Glutamatergic neuron (in vitro differentiated cells): ENCODE data around the gene PLP1. TPM values are rescaled to one million over a fixed set of nuclear protein-coding genes. Genes with fewer than 3 reads are reported as not detected.

Experiments used
- DNase-seq: peaks from one replicate; pipeline ENCODE4 v3.0.0; 2022
- H3K27ac Mint-ChIP-seq: one replicate; pipeline ENCODE4 v1.8.0; 2020; ENCODE audit warnings: mild to moderate bottlenecking, mixed read lengths, inconsistent platforms; ENCODE audit not compliant: unreplicated experiment
- H3K27me3 Mint-ChIP-seq: one replicate; pipeline ENCODE4 v1.8.0; 2020; ENCODE audit warnings: mild to moderate bottlenecking, moderate library complexity, mixed read lengths, inconsistent platforms; ENCODE audit not compliant: unreplicated experiment
- H3K36me3 Mint-ChIP-seq: one replicate; pipeline ENCODE4 v1.8.0; 2020; ENCODE audit warnings: mild to moderate bottlenecking, mixed read lengths, inconsistent platforms; ENCODE audit not compliant: unreplicated experiment
- H3K4me1 Mint-ChIP-seq: one replicate; pipeline ENCODE4 v1.8.0; 2020; ENCODE audit warnings: mild to moderate bottlenecking, low read depth, mixed read lengths, inconsistent platforms; ENCODE audit not compliant: unreplicated experiment
- H3K4me3 Mint-ChIP-seq: one replicate; pipeline ENCODE4 v1.8.0; 2020; ENCODE audit warnings: mild to moderate bottlenecking, mixed read lengths, inconsistent platforms; ENCODE audit not compliant: unreplicated experiment
- H3K9me3 Mint-ChIP-seq: one replicate; pipeline ENCODE4 v1.8.0; 2020; ENCODE audit warnings: mild to moderate bottlenecking, moderate library complexity, mixed read lengths, inconsistent platforms; ENCODE audit not compliant: unreplicated experiment
- CTCF ChIP-seq: fragments of 200-600 bp; sonication (generic); IDR thresholded peaks from one replicate; pipeline ENCODE4 v1.5.0; 2021; ENCODE audit not compliant: partially characterized antibody, unreplicated experiment
- total RNA-seq: library from RNA; stranded (reverse); fragmentation: NEBNext Ultra II Directional; extraction: Animal tissue kit (Norgen Biotek cat#: 25700); gene quantifications from one replicate; pipeline ENCODE4 v1.2.1, GENCODE V29; 2021; ENCODE audit not compliant: unreplicated experiment

Gene PLP1
- total RNA-seq, 1 donor from 2014 or later: 0.20 TPM

GRCh38 chrX:103741879-103742278 lies 34.8 kb upstream of the PLP1 start:
- Mint-ChIP-seq H3K36me3 (no peaks in the 10 kb centered on the region), H3K27ac (no peak overlapping the region), H3K9me3 (no peaks in the 10 kb centered on the region), H3K4me1 (no peaks in the 10 kb centered on the region), H3K4me3 (no peak overlapping the region), H3K27me3 (peaks cover 3% of the 10 kb centered on the region)
- no peak for DNase-seq
- TF ChIP-seq CTCF: no peak

- no peak overlapping the region for H3K27ac Mint-ChIP-seq
- peaks cover 3% of the 10 kb centered on the region for H3K27me3 Mint-ChIP-seq
- no peak for TF ChIP-seq CTCF
- H3K36me3 Mint-ChIP-seq: no peaks in the 10 kb centered on the region
- no peak for DNase-seq
- H3K4me3 Mint-ChIP-seq: no peak overlapping the region
- no peaks in the 10 kb centered on the region for H3K4me1 Mint-ChIP-seq
- H3K9me3 Mint-ChIP-seq: no peaks in the 10 kb centered on the region
Observed at GRCh38 chrX:103742339-103742738, 34.3 kb upstream of the PLP1 start.

GRCh38 chrX:103747163-103747562 lies 29.5 kb upstream of the PLP1 start:
- TF ChIP-seq CTCF: no peak
- H3K27ac Mint-ChIP-seq: no peak overlapping the region
- H3K4me1 Mint-ChIP-seq: no peaks in the 10 kb centered on the region
- H3K9me3 Mint-ChIP-seq: no peaks in the 10 kb centered on the region
- no peaks in the 10 kb centered on the region for H3K36me3 Mint-ChIP-seq
- no peaks in the 10 kb centered on the region for H3K27me3 Mint-ChIP-seq
- DNase-seq: no peak
- H3K4me3 Mint-ChIP-seq: no peak overlapping the region

GRCh38 chrX:103754401-103754800 lies 22.2 kb upstream of the PLP1 start:
- Mint-ChIP-seq H3K4me3 (no peak overlapping the region), H3K36me3 (no peaks in the 10 kb centered on the region), H3K9me3 (no peaks in the 10 kb centered on the region), H3K27ac (no peak overlapping the region), H3K27me3 (peaks cover 2% of the 10 kb centered on the region), H3K4me1 (no peaks in the 10 kb centered on the region)
- no peak for TF ChIP-seq CTCF
- no peak for DNase-seq

GRCh38 chrX:103756736-103757135 lies 19.9 kb upstream of the PLP1 start:
- Mint-ChIP-seq H3K27me3 (peaks cover 2% of the 10 kb centered on the region), H3K27ac (no peak overlapping the region), H3K4me1 (no peaks in the 10 kb centered on the region), H3K4me3 (no peak overlapping the region), H3K9me3 (no peaks in the 10 kb centered on the region), H3K36me3 (no peaks in the 10 kb centered on the region)
- TF ChIP-seq CTCF: no peak
- no peak for DNase-seq
